T-helper 1 cell treated with Interleukin-12 subunit alpha and Interleukin-12 subunit beta and Interleukin-4 antibody, amounts not matched to agents 30 μg/mL and 1 μg/mL, for 36 hours (primary cell): ENCODE results near the gene MDFI.

Experiments
- H3K27ac Mint-ChIP-seq: one replicate; pipeline ENCODE4 v1.8.0; 2021; ENCODE audit warnings: mild to moderate bottlenecking, mixed read lengths
- H3K27me3 Mint-ChIP-seq: one replicate; pipeline ENCODE4 v1.8.0; 2021; ENCODE audit warnings: low read depth, mixed read lengths
- H3K36me3 Mint-ChIP-seq: one replicate; pipeline ENCODE4 v1.8.0; 2021; ENCODE audit warnings: low read depth, mixed read lengths
- H3K4me1 Mint-ChIP-seq: one replicate; pipeline ENCODE4 v1.8.0; 2021; ENCODE audit warnings: low read depth, mixed read lengths
- H3K4me3 Mint-ChIP-seq: one replicate; pipeline ENCODE4 v1.8.0; 2021; ENCODE audit warnings: mild to moderate bottlenecking, moderate library complexity, mixed read lengths
- H3K9me3 Mint-ChIP-seq: one replicate; pipeline ENCODE4 v1.8.0; 2021; ENCODE audit warnings: mixed read lengths

Gene MDFI

GRCh38 chr6:41674231-41675000 is 36.1 kb downstream of the MDFI start:
- no peaks in the 10 kb centered on the region for H3K9me3 Mint-ChIP-seq
- H3K27me3 Mint-ChIP-seq: peaks cover 12% of the 10 kb centered on the region
- H3K4me3 Mint-ChIP-seq: no peak overlapping the region
- H3K36me3 Mint-ChIP-seq: no peaks in the 10 kb centered on the region
- H3K27ac Mint-ChIP-seq: no peak overlapping the region
- H3K4me1 Mint-ChIP-seq: no peaks in the 10 kb centered on the region

- Mint-ChIP-seq H3K4me3 (no peak overlapping the region), H3K27me3 (peaks cover 8% of the 10 kb centered on the region), H3K9me3 (no peaks in the 10 kb centered on the region), H3K36me3 (no peaks in the 10 kb centered on the region), H3K4me1 (no peaks in the 10 kb centered on the region), H3K27ac (no peak overlapping the region)
Measured at GRCh38 chr6:41675176-41675775, 37.0 kb downstream of the MDFI start.

- Mint-ChIP-seq H3K36me3 (no peaks in the 10 kb centered on the region), H3K27me3 (peaks cover 8% of the 10 kb centered on the region), H3K4me1 (no peaks in the 10 kb centered on the region), H3K4me3 (no peak overlapping the region), H3K9me3 (no peaks in the 10 kb centered on the region), H3K27ac (no peak overlapping the region)
Measured at GRCh38 chr6:41675992-41676391, 37.7 kb downstream of the MDFI start.

DNA sequence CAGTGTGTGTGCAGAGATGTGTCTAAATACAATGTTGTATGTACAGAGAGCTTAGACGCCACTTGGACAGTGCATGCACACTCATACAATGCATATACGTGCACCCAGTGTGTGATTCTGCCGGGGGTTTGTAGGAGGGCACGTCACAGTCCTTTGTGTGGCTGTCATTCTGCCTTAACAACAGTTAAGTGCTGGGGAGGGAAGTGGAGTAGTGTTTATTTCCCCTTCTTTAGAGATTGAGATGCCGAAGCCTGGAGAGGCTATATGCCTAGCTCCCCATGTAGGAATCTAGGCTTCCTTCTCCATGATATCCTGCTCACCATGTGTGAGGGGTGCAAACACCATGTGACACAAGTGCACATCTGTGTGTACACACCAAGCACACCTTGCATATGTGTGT is 38.2 kb downstream of the MDFI start:
- Mint-ChIP-seq H3K27ac (no peak overlapping the region), H3K27me3 (peaks cover 8% of the 10 kb centered on the region), H3K4me3 (no peak overlapping the region), H3K4me1 (no peaks in the 10 kb centered on the region), H3K9me3 (no peaks in the 10 kb centered on the region), H3K36me3 (no peaks in the 10 kb centered on the region)

DNA sequence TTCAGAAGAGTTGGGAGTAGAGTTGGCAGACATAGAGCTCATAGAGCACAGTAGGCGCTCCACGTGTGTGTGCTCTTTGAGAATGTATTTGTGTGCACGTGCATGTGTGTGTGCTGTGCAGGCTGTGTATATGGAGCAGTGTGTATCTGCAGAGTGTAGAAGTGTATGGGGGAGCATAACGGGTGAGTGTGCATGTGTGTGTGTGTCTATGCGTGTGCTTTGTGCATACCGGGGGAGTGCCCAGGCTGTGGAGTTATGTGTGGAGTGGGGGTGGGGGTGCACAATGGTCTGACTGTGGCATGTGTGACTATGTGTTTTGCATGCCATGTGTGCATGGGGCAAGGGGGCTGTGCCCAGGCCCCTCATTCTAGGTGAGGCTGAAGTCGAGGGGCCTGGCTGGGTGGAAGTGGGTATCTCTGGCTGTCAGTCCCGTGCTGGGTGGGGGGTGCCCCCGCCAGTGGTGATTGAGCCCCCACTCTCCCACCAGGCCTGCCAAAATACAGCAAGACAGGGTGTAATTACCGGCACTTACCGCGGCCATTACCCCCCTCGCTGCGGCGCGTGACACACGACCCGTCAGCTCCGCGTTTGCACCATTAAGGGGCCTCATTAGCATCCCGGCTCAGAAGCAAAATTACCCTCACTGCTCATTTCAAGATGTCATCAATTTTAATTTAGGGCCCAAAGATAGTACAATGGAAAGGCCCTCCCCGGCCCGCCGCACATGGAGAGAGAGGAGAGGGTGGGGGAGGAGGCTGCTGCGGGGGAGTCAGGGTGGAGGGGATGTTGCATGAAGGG is 39.1 kb downstream of the MDFI start:
- peaks cover 8% of the 10 kb centered on the region for H3K27me3 Mint-ChIP-seq
- no peak overlapping the region for H3K27ac Mint-ChIP-seq
- no peaks in the 10 kb centered on the region for H3K36me3 Mint-ChIP-seq
- H3K4me1 Mint-ChIP-seq: peaks cover 1% of the 10 kb centered on the region
- no peaks in the 10 kb centered on the region for H3K9me3 Mint-ChIP-seq
- no peak overlapping the region for H3K4me3 Mint-ChIP-seq

- H3K4me3 Mint-ChIP-seq: no peak overlapping the region
- peaks cover 7% of the 10 kb centered on the region for H3K4me1 Mint-ChIP-seq
- H3K27me3 Mint-ChIP-seq: peaks cover 8% of the 10 kb centered on the region
- no peaks in the 10 kb centered on the region for H3K36me3 Mint-ChIP-seq
- no peak overlapping the region for H3K27ac Mint-ChIP-seq
- H3K9me3 Mint-ChIP-seq: no peaks in the 10 kb centered on the region
Measured at GRCh38 chr6:41678511-41679084, 40.3 kb downstream of the MDFI start.

DNA sequence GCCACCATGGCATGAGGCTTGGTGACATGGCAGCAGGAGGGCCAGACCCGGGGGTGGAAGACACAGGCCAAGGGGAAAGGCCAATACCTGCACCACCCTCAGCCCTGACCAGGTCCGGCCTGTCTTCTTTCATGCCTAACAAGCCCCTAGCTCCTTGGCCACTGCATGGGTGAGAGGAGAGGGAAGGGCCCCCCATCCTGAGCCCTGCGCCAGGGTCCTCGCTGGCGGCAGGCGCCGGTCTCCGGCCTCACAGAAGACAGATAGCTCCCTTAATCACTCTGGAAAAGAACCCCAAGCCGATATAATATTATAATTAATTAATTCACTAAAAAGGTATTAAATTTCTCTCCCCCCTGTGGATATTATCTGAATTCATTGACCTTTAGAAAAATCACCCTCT is 41.4 kb downstream of the MDFI start:
- H3K4me1 Mint-ChIP-seq: peaks cover 9% of the 10 kb centered on the region
- no peak overlapping the region for H3K27ac Mint-ChIP-seq
- no peaks in the 10 kb centered on the region for H3K36me3 Mint-ChIP-seq

DNA sequence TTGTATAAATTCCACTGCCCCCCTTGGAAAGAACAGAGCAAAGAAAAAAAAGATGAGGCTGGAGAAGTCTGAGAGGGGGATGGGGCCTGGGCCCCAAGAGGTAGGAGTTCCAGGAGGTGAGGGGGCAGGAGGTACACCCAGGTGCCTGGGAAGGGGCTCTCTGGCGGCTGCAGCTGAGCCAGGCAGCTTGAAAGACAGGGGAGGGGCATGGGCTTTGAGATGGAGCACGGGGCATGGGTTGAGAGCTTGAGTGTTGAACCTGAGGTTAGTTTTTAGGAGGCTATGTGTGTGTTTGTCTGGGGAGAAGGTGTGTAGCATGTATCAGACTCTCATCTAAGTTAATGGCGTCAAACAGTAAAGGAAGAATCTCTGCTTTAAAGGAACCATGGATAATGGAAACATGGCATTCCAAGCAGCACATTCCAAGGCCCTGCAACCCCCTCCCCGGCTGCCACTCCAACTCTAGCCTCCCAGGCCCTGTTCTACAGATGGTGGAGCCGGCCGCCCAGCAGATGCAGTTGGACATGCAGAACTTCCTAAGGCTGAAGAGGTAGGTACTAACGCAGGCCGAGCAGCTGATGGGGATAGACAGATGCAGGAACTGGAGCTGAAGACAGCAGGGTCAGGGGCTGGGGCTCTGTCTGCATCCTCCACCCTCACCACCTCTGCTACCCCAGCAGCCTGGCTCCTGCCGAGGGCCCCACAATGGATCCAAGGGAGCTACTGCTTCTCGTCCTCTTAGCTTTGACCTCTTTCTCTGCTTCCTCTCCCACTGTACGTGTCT is 42.1 kb downstream of the MDFI start:
- H3K4me1 Mint-ChIP-seq: peaks cover 9% of the 10 kb centered on the region
- H3K4me3 Mint-ChIP-seq: no peak overlapping the region
- no peak overlapping the region for H3K27ac Mint-ChIP-seq
- H3K27me3 Mint-ChIP-seq: peaks cover 7% of the 10 kb centered on the region
- H3K36me3 Mint-ChIP-seq: no peaks in the 10 kb centered on the region
- H3K9me3 Mint-ChIP-seq: no peaks in the 10 kb centered on the region

More for the DNA sequence above, 41.4 kb downstream of the MDFI start:
- Mint-ChIP-seq H3K27me3 (peaks cover 8% of the 10 kb centered on the region), H3K4me3 (no peak overlapping the region), H3K9me3 (no peaks in the 10 kb centered on the region)

GRCh38 chr6:41682056-41682477 is 43.8 kb downstream of the MDFI start:
- no peaks in the 10 kb centered on the region for H3K9me3 Mint-ChIP-seq
- H3K27ac Mint-ChIP-seq: no peak overlapping the region
- peak overlapping the region; percentile 37 for H3K4me3 Mint-ChIP-seq
- no peaks in the 10 kb centered on the region for H3K27me3 Mint-ChIP-seq
- H3K4me1 Mint-ChIP-seq: peaks cover 9% of the 10 kb centered on the region
- no peaks in the 10 kb centered on the region for H3K36me3 Mint-ChIP-seq

- Mint-ChIP-seq H3K4me1 (peaks cover 9% of the 10 kb centered on the region), H3K36me3 (no peaks in the 10 kb centered on the region), H3K9me3 (no peaks in the 10 kb centered on the region), H3K27ac (no peak overlapping the region), H3K4me3 (peak overlapping the region; percentile 67), H3K27me3 (no peaks in the 10 kb centered on the region)
Measured at GRCh38 chr6:41682497-41683272, 44.4 kb downstream of the MDFI start.

GRCh38 chr6:41683273-41683522 is 44.9 kb downstream of the MDFI start:
- H3K4me1 Mint-ChIP-seq: peaks cover 9% of the 10 kb centered on the region
- H3K27me3 Mint-ChIP-seq: no peaks in the 10 kb centered on the region
- no peaks in the 10 kb centered on the region for H3K36me3 Mint-ChIP-seq
- H3K27ac Mint-ChIP-seq: peak overlapping the region; percentile 67
- H3K4me3 Mint-ChIP-seq: peak overlapping the region; percentile 67
- no peaks in the 10 kb centered on the region for H3K9me3 Mint-ChIP-seq

- H3K27ac Mint-ChIP-seq: peak overlapping the region; percentile 67
- no peaks in the 10 kb centered on the region for H3K36me3 Mint-ChIP-seq
- H3K9me3 Mint-ChIP-seq: no peaks in the 10 kb centered on the region
- H3K27me3 Mint-ChIP-seq: no peaks in the 10 kb centered on the region
- H3K4me3 Mint-ChIP-seq: peak overlapping the region; percentile 67
- H3K4me1 Mint-ChIP-seq: peaks cover 9% of the 10 kb centered on the region
Measured at GRCh38 chr6:41683523-41684310, 45.4 kb downstream of the MDFI start.
